Lower leg skin (tissue), 3 donors: ENCODE data around the gene ZNF627.

ENCODE experiments used
- CTCF ChIP-seq, 3 donors: fragments of 450-650 bp; IDR thresholded peaks; one replicate each; pipeline ENCODE4 v1.5.1; 2016; ENCODE audit warnings: antibody characterized with exemption in 3 of 3, mild to moderate bottlenecking in 3 of 3, moderate library complexity in 2 of 3
- POLR2A ChIP-seq, 2 donors: fragments of 450-650 bp; IDR thresholded peaks; one replicate each; pipeline ENCODE4 v1.6.1; 2016 to 2017; ENCODE audit warnings: antibody characterized with exemption in 2 of 2, mild to moderate bottlenecking in 1 of 2, moderate library complexity in 1 of 2

DNA sequence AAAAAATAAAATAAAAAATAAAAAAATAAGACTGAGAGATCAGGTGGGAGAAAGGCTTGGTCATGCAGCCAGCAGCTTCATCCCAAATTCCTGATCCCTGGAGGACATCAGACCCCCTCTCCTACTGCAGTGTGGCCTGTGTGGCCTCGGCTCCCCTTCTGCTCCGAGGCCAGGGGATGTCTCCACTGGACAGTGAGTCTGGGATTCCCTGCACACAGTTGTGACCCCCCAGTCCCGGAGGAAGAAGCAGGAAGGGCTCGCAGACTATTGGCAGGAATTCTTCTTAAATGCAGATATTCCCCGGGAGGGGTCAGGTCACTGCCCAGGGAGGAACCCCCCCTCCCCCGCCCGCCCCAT is 41.9 kb downstream of the ZNF627 start:
- TF ChIP-seq CTCF (IDR thresholded peaks at IDR 0.05) (no peak), POLR2A (IDR thresholded peaks at IDR 0.05) (no peak)
